ENCODE results near the gene DOCK1. TPM values are rescaled to one million over a fixed set of nuclear protein-coding genes. Genes with fewer than 3 reads are reported as not detected.
A peak's percentile ranks its signal among the peaks of the same experiment; 100 is the strongest.

DOCK1 gene
- total RNA-seq, 1 donor from 2014 or later: 74.8 TPM

DNA sequence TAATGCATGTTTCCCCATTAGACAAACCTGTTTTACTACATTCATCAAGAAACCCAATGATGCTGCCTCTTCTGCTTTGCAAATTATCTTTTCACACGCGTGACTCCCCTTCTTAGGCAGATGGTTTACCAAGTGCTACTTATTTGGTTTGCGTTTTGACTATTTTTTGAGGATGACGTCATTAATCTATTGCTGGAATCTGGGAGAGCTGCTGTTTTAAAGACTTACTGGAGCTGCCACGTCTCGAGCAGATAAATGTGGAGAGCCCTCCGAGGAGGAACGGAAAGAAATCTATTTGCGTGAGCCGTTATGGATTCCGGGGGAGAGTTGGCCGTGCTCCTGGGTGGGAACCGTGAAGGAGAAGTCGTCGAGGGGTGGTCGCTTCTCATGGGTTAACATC is 271.4 kb downstream of the DOCK1 start:
- H3K36me3 Mint-ChIP-seq: peaks cover 6% of the 10 kb centered on the region
- H3K27me3 Mint-ChIP-seq (ENCODE audit: low read depth): no peaks in the 10 kb centered on the region
- TF ChIP-seq, protein P1, sequence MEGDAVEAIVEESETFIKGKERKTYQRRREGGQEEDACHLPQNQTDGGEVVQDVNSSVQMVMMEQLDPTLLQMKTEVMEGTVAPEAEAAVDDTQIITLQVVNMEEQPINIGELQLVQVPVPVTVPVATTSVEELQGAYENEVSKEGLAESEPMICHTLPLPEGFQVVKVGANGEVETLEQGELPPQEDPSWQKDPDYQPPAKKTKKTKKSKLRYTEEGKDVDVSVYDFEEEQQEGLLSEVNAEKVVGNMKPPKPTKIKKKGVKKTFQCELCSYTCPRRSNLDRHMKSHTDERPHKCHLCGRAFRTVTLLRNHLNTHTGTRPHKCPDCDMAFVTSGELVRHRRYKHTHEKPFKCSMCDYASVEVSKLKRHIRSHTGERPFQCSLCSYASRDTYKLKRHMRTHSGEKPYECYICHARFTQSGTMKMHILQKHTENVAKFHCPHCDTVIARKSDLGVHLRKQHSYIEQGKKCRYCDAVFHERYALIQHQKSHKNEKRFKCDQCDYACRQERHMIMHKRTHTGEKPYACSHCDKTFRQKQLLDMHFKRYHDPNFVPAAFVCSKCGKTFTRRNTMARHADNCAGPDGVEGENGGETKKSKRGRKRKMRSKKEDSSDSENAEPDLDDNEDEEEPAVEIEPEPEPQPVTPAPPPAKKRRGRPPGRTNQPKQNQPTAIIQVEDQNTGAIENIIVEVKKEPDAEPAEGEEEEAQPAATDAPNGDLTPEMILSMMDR (IDR thresholded peaks at IDR 0.05; ENCODE audit: unreplicated experiment): no peak
- DNase-seq (ENCODE audit: low spot score in 2 of 2, unreplicated experiment in 2 of 2): no peak
- peaks cover 6% of the 10 kb centered on the region for H3K4me1 Mint-ChIP-seq
- H3K9me3 Mint-ChIP-seq: peaks cover 5% of the 10 kb centered on the region
- H3K27ac Mint-ChIP-seq: peak overlapping the region; percentile 25
- no peak overlapping the region for H3K4me3 Mint-ChIP-seq

DNA sequence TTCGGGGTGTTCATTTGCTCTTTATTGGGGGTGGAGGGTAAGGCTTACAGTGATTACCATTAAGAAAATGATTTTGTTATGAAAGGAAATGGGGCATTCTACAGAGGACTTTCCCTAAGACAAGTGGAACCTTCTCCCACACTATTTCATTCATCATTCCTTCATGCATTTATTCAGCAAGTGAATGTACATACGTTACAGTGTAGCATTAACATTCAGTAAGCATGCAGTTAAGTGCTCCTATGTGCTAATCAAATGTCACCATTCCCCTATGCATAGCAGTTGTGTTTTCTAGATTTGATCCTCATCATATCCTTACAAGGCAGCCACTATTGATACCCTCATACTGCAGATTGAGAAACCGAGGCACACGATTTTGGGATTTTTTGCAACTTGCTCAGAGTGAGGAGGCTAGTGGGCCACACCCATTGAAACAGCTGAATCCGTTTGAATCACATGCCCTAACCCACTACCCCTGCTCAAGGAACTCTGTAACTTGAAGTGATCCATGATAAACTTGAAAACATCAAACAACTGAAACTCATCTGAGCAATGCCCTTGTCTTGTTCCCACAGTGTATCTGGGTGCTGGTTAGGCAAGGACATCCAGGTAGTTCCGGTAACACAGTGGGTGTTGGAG is 274.5 kb downstream of the DOCK1 start:
- H3K4me3 Mint-ChIP-seq: no peak overlapping the region
- no peaks in the 10 kb centered on the region for H3K27me3 Mint-ChIP-seq (ENCODE audit: low read depth)
- no peak for DNase-seq (ENCODE audit: low spot score in 2 of 2, unreplicated experiment in 2 of 2)
- no peak overlapping the region for H3K27ac Mint-ChIP-seq
- H3K4me1 Mint-ChIP-seq: peaks cover 6% of the 10 kb centered on the region
- TF ChIP-seq, protein P1 (IDR thresholded peaks at IDR 0.05; ENCODE audit: unreplicated experiment): no peak
- peaks cover 8% of the 10 kb centered on the region for H3K9me3 Mint-ChIP-seq
- H3K36me3 Mint-ChIP-seq: peaks cover 7% of the 10 kb centered on the region

DNA sequence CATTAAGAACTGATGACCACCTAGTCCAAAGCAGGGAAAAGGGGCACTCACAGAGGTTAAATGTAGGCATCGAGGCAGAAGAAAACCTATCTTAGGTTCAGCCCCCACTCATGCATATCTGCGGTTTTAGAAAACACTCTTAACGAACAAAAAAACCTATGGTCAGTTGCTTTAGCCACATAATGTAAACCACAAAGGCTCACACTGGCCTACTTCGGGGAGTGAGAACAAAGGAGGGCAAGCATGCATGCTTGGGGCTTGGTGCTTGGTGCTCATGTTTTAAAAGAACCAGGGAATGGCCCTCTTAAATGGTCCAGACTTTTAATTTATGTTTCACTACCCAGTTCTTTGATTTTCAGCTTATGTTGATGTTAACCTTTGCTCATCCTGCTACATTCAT is 276.9 kb downstream of the DOCK1 start:
- H3K27ac Mint-ChIP-seq: no peak overlapping the region
- H3K36me3 Mint-ChIP-seq: peaks cover 3% of the 10 kb centered on the region
- no peak overlapping the region for H3K4me3 Mint-ChIP-seq
- H3K9me3 Mint-ChIP-seq: peaks cover 12% of the 10 kb centered on the region
- DNase-seq (ENCODE audit: low spot score in 2 of 2, unreplicated experiment in 2 of 2): no peak
- no peaks in the 10 kb centered on the region for H3K27me3 Mint-ChIP-seq (ENCODE audit: low read depth)
- no peaks in the 10 kb centered on the region for H3K4me1 Mint-ChIP-seq
- TF ChIP-seq, protein P1 (IDR thresholded peaks at IDR 0.05; ENCODE audit: unreplicated experiment): no peak

DNA sequence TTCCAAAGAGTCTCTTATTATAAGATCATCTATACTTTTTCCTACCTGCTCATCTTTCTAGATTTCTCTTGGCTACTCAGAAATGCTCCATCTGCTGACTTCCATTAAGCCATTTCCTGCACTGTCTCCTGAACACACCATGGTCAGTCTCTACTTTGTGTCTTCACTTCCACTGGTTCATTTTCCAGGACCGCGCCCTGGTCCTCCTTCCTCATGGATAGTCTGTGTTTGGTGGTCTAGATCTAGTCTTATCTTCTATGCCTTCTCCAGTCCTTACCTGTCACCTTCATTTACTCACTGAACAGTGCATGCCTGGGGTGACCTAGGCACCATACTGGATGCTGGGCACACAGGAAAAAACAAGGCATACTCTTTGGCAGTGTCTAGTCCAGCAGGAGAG is 279.4 kb downstream of the DOCK1 start:
- Mint-ChIP-seq H3K4me1 (no peaks in the 10 kb centered on the region), H3K27ac (no peak overlapping the region), H3K4me3 (no peak overlapping the region), H3K27me3 (ENCODE audit: low read depth) (no peaks in the 10 kb centered on the region), H3K9me3 (peaks cover 12% of the 10 kb centered on the region), H3K36me3 (peaks cover 3% of the 10 kb centered on the region)
- no peak for DNase-seq (ENCODE audit: low spot score in 2 of 2, unreplicated experiment in 2 of 2)
- TF ChIP-seq, protein P1 (IDR thresholded peaks at IDR 0.05; ENCODE audit: unreplicated experiment): no peak

DNA sequence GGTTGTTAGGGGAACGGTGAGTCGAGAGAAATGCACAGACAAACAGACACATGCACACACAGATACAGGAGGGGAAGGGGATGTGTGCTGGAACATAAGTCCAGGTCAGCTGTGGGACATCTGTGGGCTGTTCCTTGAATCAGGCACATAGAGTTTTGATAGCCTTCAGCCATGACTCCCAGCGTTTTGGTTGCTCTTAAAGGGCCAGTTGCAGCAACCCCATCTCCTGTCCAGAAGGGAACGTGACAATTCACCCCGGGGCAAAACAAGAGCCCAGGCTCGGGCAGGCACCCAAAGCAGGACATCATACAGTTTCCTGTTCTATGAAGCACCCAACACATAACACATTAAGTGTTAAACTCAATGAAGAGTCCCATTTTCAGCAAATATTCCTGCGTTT is 281.6 kb downstream of the DOCK1 start:
- no peak overlapping the region for H3K27ac Mint-ChIP-seq
- no peak overlapping the region for H3K4me3 Mint-ChIP-seq
- H3K27me3 Mint-ChIP-seq (ENCODE audit: low read depth): peaks cover 11% of the 10 kb centered on the region
- TF ChIP-seq, protein P1 (IDR thresholded peaks at IDR 0.05; ENCODE audit: unreplicated experiment): no peak
- DNase-seq (ENCODE audit: low spot score in 2 of 2, unreplicated experiment in 2 of 2): no peak
- peaks cover 8% of the 10 kb centered on the region for H3K9me3 Mint-ChIP-seq
- peaks cover 3% of the 10 kb centered on the region for H3K36me3 Mint-ChIP-seq
- H3K4me1 Mint-ChIP-seq: no peaks in the 10 kb centered on the region

DNA sequence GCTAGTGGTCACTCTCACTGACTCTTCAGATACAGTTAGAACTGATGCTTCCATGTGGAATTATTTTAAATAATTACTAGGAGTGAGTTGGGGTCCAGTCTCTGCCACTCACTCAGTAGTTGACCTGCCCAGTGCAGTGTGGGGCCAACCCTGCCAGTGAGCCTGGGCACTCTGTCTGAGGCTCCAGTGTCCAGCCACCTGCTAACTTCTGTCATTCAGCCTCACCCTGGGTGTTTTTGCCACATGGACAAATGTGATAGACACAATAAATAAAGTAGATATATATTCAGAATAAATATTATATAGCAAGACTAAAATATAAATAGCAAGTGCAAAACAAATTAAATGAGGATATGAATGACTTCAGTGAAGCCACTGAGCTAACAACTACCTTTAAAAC is 284.0 kb downstream of the DOCK1 start:
- Mint-ChIP-seq H3K27ac (no peak overlapping the region), H3K4me1 (no peaks in the 10 kb centered on the region), H3K4me3 (no peak overlapping the region), H3K36me3 (peaks cover 3% of the 10 kb centered on the region), H3K27me3 (ENCODE audit: low read depth) (peaks cover 34% of the 10 kb centered on the region), H3K9me3 (peaks cover 8% of the 10 kb centered on the region)
- TF ChIP-seq, protein P1 (IDR thresholded peaks at IDR 0.05; ENCODE audit: unreplicated experiment): no peak
- no peak for DNase-seq (ENCODE audit: low spot score in 2 of 2, unreplicated experiment in 2 of 2)

Data from mesothelial cell of epicardium (in vitro differentiated cells).